Stomach (tissue), 9 donors: Measurements from ENCODE around the gene FANCC. TPM values are rescaled to one million over a fixed set of nuclear protein-coding genes. Genes with fewer than 3 reads are reported as not detected.

Experiments
- DNase-seq, 2 donors: peaks; one replicate each; pipeline versions ENCODE4 v3.0.0 to v3.0.0-alpha.2; 2013 to 2019
- H3K27ac ChIP-seq, 5 donors: fragments of 200-600 bp in 4 of 5; sonication (generic) in 4 of 5; one replicate each; pipeline ENCODE4 v1.5.1; 2013 to 2019; ENCODE audit warnings: mild to moderate bottlenecking in 1 of 5, moderate library complexity in 1 of 5
- H3K27me3 ChIP-seq, 3 donors: fragments of 200-600 bp; sonication (generic); one replicate each; pipeline ENCODE4 v1.5.1; 2017 to 2019; ENCODE audit warnings: mixed run types in 1 of 3
- H3K36me3 ChIP-seq, 4 donors: fragments of 200-600 bp; sonication (generic); 1 replicate in 3 of 4; 2 replicates in 1 of 4; pipeline ENCODE4 v1.5.1; 2016 to 2019
- H3K4me1 ChIP-seq, 4 donors: fragments of 200-600 bp; sonication (generic); one replicate each; pipeline ENCODE4 v1.5.1; 2016 to 2019
- H3K4me3 ChIP-seq, 4 donors: fragments of 200-600 bp; sonication (generic) in 3 of 4; one replicate each; pipeline ENCODE4 v1.5.1; 2016 to 2019; ENCODE audit warnings: mild to moderate bottlenecking in 1 of 4
- H3K9me3 ChIP-seq, 4 donors: fragments of 200-600 bp; sonication (generic); one replicate each; pipeline ENCODE4 v1.5.1; 2016 to 2019
- CTCF ChIP-seq, 7 experiments: fragments of 450-650 bp in 4 of 7; fragments of 200-600 bp in 3 of 7; sonication (generic) in 3 of 7; IDR thresholded peaks; one replicate each; pipeline ENCODE4 v1.5.1; 2016 to 2019; ENCODE audit warnings: antibody characterized with exemption in 7 of 7, control low read depth in 2 of 7, mild to moderate bottlenecking in 1 of 7
- EP300 ChIP-seq: sonication (generic); formaldehyde crosslinking; IDR thresholded peaks from one replicate; pipeline ENCODE4 v1.6.1; 2017; ENCODE audit warnings: antibody characterized with exemption
- POLR2A ChIP-seq, 4 donors: fragments of 450-650 bp; IDR thresholded peaks; one replicate each; pipeline ENCODE4 v1.6.1; 2016; ENCODE audit warnings: antibody characterized with exemption in 4 of 4, control low read depth in 2 of 4, mild to moderate bottlenecking in 1 of 4, moderate library complexity in 1 of 4
- POLR2AphosphoS5 ChIP-seq, 3 donors: sonication (generic); formaldehyde crosslinking; IDR thresholded peaks; one replicate each; pipeline ENCODE4 v1.6.1; 2016; ENCODE audit warnings: antibody characterized with exemption in 3 of 3
- WGBS, 5 donors: extraction: QIAGEN DNeasy Blood & Tissue Kit in 3 of 5; methylation state at CpG; one replicate each; pipeline versions ENCODE4 v1.1.5 to v1.1.7; 2013 to 2018; 5-methylcytosine and 5-hydroxymethylcytosine counted together
- intact Hi-C: fragments of 100-400 bp; cut with DNase I; formaldehyde crosslinking; loops from one replicate; pipeline ENCODE4 v1.15.1; 2023; ENCODE audit warnings: low total_unique reads
- polyA plus RNA-seq, 3 donors: library from polyadenylated mRNA; stranded (reverse); fragments of 200-250 nt; gene quantifications; one replicate each; pipeline ENCODE4 v1.2.3, GENCODE V29; 2013
- total RNA-seq, 5 donors: library from RNA; depleted of rRNA; stranded (reverse); fragments of >200 nt; gene quantifications; one replicate each; pipeline versions ENCODE4 v1.1.0 to v1.2.3, GENCODE V29; 2014 to 2016
- donor health status: healthy with polysubstance abuse.
- donor health status: Bipolar disorder and iron deficiency.
- donor health status: healthy.

The FANCC gene
- total and polyA plus RNA-seq, 8 donors = 3.1 to 24.5 (median 7.1) TPM

DNA sequence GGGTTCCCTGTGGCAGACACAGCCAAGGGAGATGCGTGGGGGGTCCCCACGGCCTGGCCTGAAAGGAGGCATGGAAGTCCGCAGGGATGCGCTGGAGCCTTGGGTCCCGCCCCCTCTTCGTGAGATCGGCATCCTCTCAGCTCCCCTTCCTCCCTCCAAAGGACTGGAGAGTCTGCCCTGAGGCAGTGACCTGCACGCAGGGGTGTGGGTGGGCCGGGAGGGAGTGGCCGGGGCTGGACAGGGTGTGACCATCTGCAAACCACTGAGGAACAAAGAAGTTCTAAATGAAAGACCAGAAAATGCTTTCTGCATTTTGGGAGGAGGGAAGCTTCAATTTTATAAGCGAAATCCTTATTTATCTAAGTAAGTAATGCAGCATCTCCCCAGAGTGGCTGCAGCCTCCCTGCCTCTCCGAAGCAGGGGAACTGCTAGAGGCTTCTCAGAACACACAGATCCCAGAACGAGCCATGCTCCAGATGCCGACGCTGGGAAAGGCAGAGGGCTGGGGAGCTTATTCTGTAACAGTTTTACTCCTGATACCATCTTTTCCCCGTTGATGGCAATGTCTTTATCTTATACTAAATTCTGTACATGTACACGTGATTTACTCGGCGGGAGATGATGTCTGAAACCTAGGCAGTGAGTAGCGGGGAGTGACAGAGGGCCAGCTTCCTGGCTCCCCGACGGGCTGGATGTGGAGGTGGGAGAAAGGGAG lies 221.7 kb downstream of the FANCC start:
- H3K9me3 ChIP-seq = no peaks in the 10 kb centered on the region
- peak overlapping the region in 4 of 5 donors; percentile 13 to 91 (median 64) for H3K27ac ChIP-seq
- intact Hi-C loops = no loop called here
- H3K4me3 ChIP-seq = no peak overlapping the region
- no peak for DNase-seq
- no peak for TF ChIP-seq EP300
- TF ChIP-seq CTCF (IDR thresholded peaks at IDR 0.05) = no peak
- no peak for TF ChIP-seq POLR2AphosphoS5 (IDR thresholded peaks at IDR 0.05)
- TF ChIP-seq POLR2A (IDR thresholded peaks at IDR 0.05) = no peak
- H3K4me1 ChIP-seq = peaks cover 47 to 96% (median 69%) of the 10 kb centered on the region in 4 donors
- H3K36me3 ChIP-seq = peaks cover 0 to 27% (median 9%) of the 10 kb centered on the region in 4 donors
- no peaks in the 10 kb centered on the region for H3K27me3 ChIP-seq
- WGBS, 5 donors = 69 to 80% (median 77%) methylated on average over 22 of the region's 22 CpGs

DNA sequence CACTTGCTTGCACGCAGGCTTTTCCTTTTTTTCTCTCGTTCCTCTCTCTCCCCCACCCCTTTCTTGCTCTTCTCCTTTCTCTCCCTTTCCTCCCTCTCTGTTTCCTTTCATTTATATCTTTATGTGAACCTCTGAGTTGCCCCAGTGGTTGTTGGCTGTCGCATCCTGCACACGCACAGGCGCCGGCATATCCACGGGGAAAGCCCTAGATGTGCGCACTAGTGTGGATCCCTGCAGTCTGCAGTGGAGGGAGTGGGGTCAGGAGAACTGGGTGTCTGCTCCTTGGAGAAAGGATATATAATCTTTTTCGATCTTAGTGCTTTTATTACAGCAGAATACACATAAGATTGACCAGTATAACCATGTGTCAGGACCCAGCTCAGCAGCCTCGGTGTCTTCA lies 223.5 kb downstream of the FANCC start:
- DNase-seq = no peak
- peaks cover 49 to 97% (median 78%) of the 10 kb centered on the region in 4 donors for H3K4me1 ChIP-seq
- peaks cover 0 to 11% (median 2%) of the 10 kb centered on the region in 4 donors for H3K36me3 ChIP-seq
- no peak for TF ChIP-seq EP300
- TF ChIP-seq POLR2A (IDR thresholded peaks at IDR 0.05) = no peak
- TF ChIP-seq POLR2AphosphoS5 (IDR thresholded peaks at IDR 0.05) = no peak
- no peak for TF ChIP-seq CTCF (IDR thresholded peaks at IDR 0.05)
- H3K27ac ChIP-seq = peak overlapping the region in 4 of 5 donors; percentile 22 to 91 (median 83)
- 75 to 91% (median 87%) methylated on average over 10 of the region's 10 CpGs for WGBS, 5 donors
- H3K9me3 ChIP-seq = no peaks in the 10 kb centered on the region
- intact Hi-C loops = no loop called here
- no peak overlapping the region for H3K4me3 ChIP-seq
- no peaks in the 10 kb centered on the region for H3K27me3 ChIP-seq

- intact Hi-C loops = no loop called here
- TF ChIP-seq POLR2A (IDR thresholded peaks at IDR 0.05) = no peak
- no peak for TF ChIP-seq CTCF (IDR thresholded peaks at IDR 0.05)
- TF ChIP-seq EP300 = no peak
- Histone ChIP-seq H3K4me3 (no peak overlapping the region), H3K27me3 (no peaks in the 10 kb centered on the region), H3K4me1 (peaks cover 51 to 97% (median 79%) of the 10 kb centered on the region in 4 donors), H3K36me3 (peaks cover 0 to 11% (median 5%) of the 10 kb centered on the region in 4 donors), H3K9me3 (no peaks in the 10 kb centered on the region), H3K27ac (peak overlapping the region in 4 of 5 donors; percentile 22 to 91 (median 83))
- DNase-seq = no peak
- WGBS, 5 donors = 53 to 78% (median 70%) methylated on average over 16 of the region's 16 CpGs
Observed at GRCh38 chr9:95093586-95093985, 223.9 kb downstream of the FANCC start.

DNA sequence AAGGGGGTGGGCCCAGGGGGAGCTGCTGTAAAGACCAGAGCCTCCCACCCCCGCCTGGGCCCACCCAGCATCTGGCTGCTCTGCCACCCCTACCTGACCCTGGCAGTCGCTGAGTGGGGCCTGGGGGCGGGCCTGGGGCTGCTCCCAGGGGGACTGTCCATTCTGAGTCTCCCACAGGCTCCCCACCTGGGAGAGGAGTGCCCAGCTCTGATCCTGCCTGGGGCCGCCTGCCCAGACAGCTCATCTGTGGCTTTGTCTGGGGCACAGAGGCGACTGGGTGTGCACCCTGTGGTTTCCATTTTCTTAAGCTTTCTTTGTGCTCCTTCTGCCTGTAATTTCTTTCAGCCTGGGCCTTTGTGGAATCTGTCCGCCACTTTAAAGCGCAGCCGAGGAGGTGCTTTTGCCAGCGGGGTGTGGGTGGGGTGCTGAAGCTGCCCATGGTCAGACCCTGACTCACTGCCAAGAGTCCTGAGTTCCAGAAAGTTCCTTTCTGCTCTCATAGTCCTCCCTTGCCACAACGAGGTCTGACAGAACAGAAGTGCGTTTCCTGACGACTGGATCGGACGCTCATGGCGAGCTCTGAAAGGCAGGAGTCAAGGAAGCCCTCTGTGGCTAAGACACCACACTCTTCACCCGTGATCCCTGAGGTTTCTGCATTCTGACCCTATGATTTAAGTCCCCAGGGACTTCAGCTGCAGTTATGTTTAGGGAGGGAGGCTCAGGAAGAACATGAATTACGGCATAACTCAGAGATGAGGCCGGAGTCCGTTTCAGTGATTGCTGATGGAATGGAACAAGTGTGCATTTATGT lies 225.0 kb downstream of the FANCC start:
- Histone ChIP-seq H3K27ac (peak overlapping the region; percentile 57 to 91 (median 79)), H3K4me3 (no peak overlapping the region), H3K27me3 (no peaks in the 10 kb centered on the region), H3K4me1 (peaks cover 62 to 97% (median 78%) of the 10 kb centered on the region in 4 donors), H3K9me3 (no peaks in the 10 kb centered on the region), H3K36me3 (peaks cover 0 to 15% (median 3%) of the 10 kb centered on the region in 4 donors)
- intact Hi-C loops = no loop called here
- no peak for DNase-seq
- TF ChIP-seq CTCF (IDR thresholded peaks at IDR 0.05) = no peak
- TF ChIP-seq POLR2AphosphoS5 (IDR thresholded peaks at IDR 0.05) = peak in 1 of 3 donors; percentile 33
- 37 to 49% (median 42%) methylated on average over 15 to 19 of the region's 19 CpGs for WGBS, 5 donors
